HL-60 (cell line): ENCODE measurements around the gene CAP1.
A peak's percentile ranks its signal among the peaks of the same experiment; 100 is the strongest.
"Not testable (repeated sequence)": the region's sequence is repeated elsewhere in the genome, so short reads cannot be mapped to it uniquely, and the experiment has no call there.

Experiments
- DNase-seq, 2 experiments: peaks; one replicate each; pipeline ENCODE4 v3.0.0-alpha.2; 2010 to 2020; ENCODE audit warnings: low read depth in 1 of 2, low spot score in 1 of 2
- H3K27ac ChIP-seq: fragments of 250-450 bp; sonication (Bioruptor Pico); replicated peaks from 2 replicates; pipeline ENCODE4 v1.5.1; 2020; ENCODE audit warnings: mild to moderate bottlenecking, moderate library complexity
- H3K27me3 ChIP-seq: fragments of 250-450 bp; sonication (Bioruptor Pico); 2 replicates; pipeline ENCODE4 v1.5.1; 2021; ENCODE audit warnings: mild to moderate bottlenecking, moderate library complexity; ENCODE audit not compliant: insufficient read depth, poor library complexity, severe bottlenecking
- H3K4me3 ChIP-seq: replicated peaks from 2 replicates; pipeline ENCODE4 v1.5.1; 2011; ENCODE audit warnings: mild to moderate bottlenecking, control low read depth, low read length; ENCODE audit not compliant: insufficient read depth
- CTCF ChIP-seq: IDR thresholded peaks from one replicate; pipeline ENCODE4 v1.5.1; 2011; ENCODE audit warnings: low read length, control low read depth, inconsistent platforms; ENCODE audit not compliant: insufficient read depth
- GABPA ChIP-seq: IDR thresholded peaks from 2 replicates; pipeline ENCODE4 v1.6.1; 2012; ENCODE audit warnings: low read depth
- POLR2AphosphoS5 ChIP-seq: IDR thresholded peaks from 2 replicates; pipeline ENCODE4 v1.6.1; 2012; ENCODE audit warnings: low read depth
- REST ChIP-seq: IDR thresholded peaks from 2 replicates; pipeline ENCODE4 v1.6.1; 2012; ENCODE audit warnings: low read depth; ENCODE audit not compliant: insufficient replicate concordance
- SPI1 ChIP-seq: IDR thresholded peaks from 2 replicates; pipeline ENCODE4 v1.6.1; 2012; ENCODE audit warnings: low read depth, mild to moderate bottlenecking, borderline replicate concordance

Gene CAP1

GRCh38 chr1:40034869-40035268 is 5.7 kb upstream of the CAP1 start:
- Histone ChIP-seq H3K27me3 (no peaks in the 10 kb centered on the region), H3K4me3 (no peak overlapping the region), H3K27ac (peak overlapping the region; percentile 61)
- DNase-seq, result peak; percentile 59 to 76
- TF ChIP-seq SPI1 (peak; percentile 84; the same call in 1 of the 2 replicates), REST (no peak), GABPA (no peak), POLR2AphosphoS5 (peak; percentile 43; the same call in 1 of the 2 replicates), CTCF (peak; percentile 13)

- no peaks in the 10 kb centered on the region for H3K27me3 ChIP-seq
- peak in 1 of 2 experiments; percentile 74 for DNase-seq
- TF ChIP-seq GABPA, result no peak
- TF ChIP-seq POLR2AphosphoS5, result no peak
- TF ChIP-seq REST, result no peak
- TF ChIP-seq CTCF, result no peak
- TF ChIP-seq SPI1, result no peak
- no peak overlapping the region for H3K4me3 ChIP-seq
- H3K27ac ChIP-seq, result peak overlapping the region; percentile 33
These were observed 4.0 kb upstream of the CAP1 start for GRCh38 chr1:40036574-40036973.

- not testable (repeated sequence) for DNase-seq, H3K27me3 ChIP-seq, H3K4me3 ChIP-seq
- peak overlapping the region; percentile 33; the same call in 1 of the 2 replicates for H3K27ac ChIP-seq
These were observed 3.3 kb upstream of the CAP1 start for GRCh38 chr1:40037254-40037653.

GRCh38 chr1:40038697-40039096 is 1.8 kb upstream of the CAP1 start:
- H3K27ac ChIP-seq, result peak overlapping the region; percentile 98
- no peak for TF ChIP-seq GABPA
- no peak for TF ChIP-seq REST
- peak; percentile 11; the same call in 1 of the 2 replicates for TF ChIP-seq SPI1
- no peak overlapping the region for H3K4me3 ChIP-seq
- peak in 1 of 2 experiments; percentile 74 for DNase-seq
- no peaks in the 10 kb centered on the region for H3K27me3 ChIP-seq
